MCF 10A (cell line): ENCODE results near the gene SMAD6. TPM values are rescaled to one million over a fixed set of nuclear protein-coding genes. Genes with fewer than 3 reads are reported as not detected.
A peak's percentile ranks its signal among the peaks of the same experiment; 100 is the strongest.

ENCODE experiments used
- BruUV-seq: library from RNA; stranded (reverse); fragments of 400-500 nt; replicated peaks from 2 replicates; lab custom pipeline; 2021; lab: Mats Ljungman, UMichigan
- CTCF ChIA-PET: fragments of 300-600 bp; sonication (Branson Sonifier 250); formaldehyde crosslinking; extraction: SDS; loops from one replicate; lab custom pipeline; 2021; ENCODE audit warnings: antibody characterized with exemption, inconsistent platforms; lab: Yijun Ruan, JAX
- POLR2A ChIA-PET: fragments of 300-600, 350-650 bp; sonication (Branson Sonifier 250); formaldehyde crosslinking; extraction: SDS; loops from one replicate; lab custom pipeline; 2020; ENCODE audit warnings: antibody characterized with exemption, inconsistent platforms; lab: Yijun Ruan, JAX
- DNase-seq: peaks from one replicate; pipeline ENCODE4 v3.0.0-alpha.2; 2018; ENCODE audit not compliant: unreplicated experiment
- H3K27ac Mint-ChIP-seq: one replicate; pipeline ENCODE4 v1.8.0; 2022; ENCODE audit warnings: mild to moderate bottlenecking, low read depth, mixed read lengths; ENCODE audit not compliant: unreplicated experiment
- H3K27me3 Mint-ChIP-seq: one replicate; pipeline ENCODE4 v1.8.0; 2022; ENCODE audit warnings: mixed read lengths; ENCODE audit not compliant: insufficient read depth, unreplicated experiment
- H3K36me3 Mint-ChIP-seq: one replicate; pipeline ENCODE4 v1.8.0; 2022; ENCODE audit warnings: mild to moderate bottlenecking, moderate library complexity, mixed read lengths; ENCODE audit not compliant: insufficient read depth, unreplicated experiment
- H3K4me1 Mint-ChIP-seq: one replicate; pipeline ENCODE4 v1.8.0; 2022; ENCODE audit warnings: mixed read lengths; ENCODE audit not compliant: insufficient read depth, unreplicated experiment
- H3K4me3 Mint-ChIP-seq: one replicate; pipeline ENCODE4 v1.8.0; 2022; ENCODE audit warnings: mild to moderate bottlenecking, moderate library complexity, mixed read lengths; ENCODE audit not compliant: unreplicated experiment
- H3K9me3 Mint-ChIP-seq: one replicate; pipeline ENCODE4 v1.8.0; 2022; ENCODE audit warnings: mixed read lengths; ENCODE audit not compliant: unreplicated experiment
- intact Hi-C: fragments of 100-400 bp; cut with micrococcal nuclease; formaldehyde crosslinking; loops from 2 replicates; pipeline ENCODE4 v1.14.1; 2022
- total RNA-seq: library from RNA; stranded (reverse); gene quantifications from 2 replicates; pipeline ENCODE4 v1.2.3, GENCODE V29; 2022
- TF ChIP-seq, protein P1 (sequence below): fragments of 200-600 bp; IDR thresholded peaks from one replicate; pipeline ENCODE4 v1.8.0; 2022; ENCODE audit warnings: antibody characterized with exemption, mild to moderate bottlenecking; ENCODE audit not compliant: unreplicated experiment

SMAD6 gene
- total RNA-seq, 1 experiment from 2014 or later: not detected

- Mint-ChIP-seq H3K27ac (no peak overlapping the region), H3K27me3 (no peaks in the 10 kb centered on the region), H3K4me3 (no peak overlapping the region), H3K4me1 (peaks cover 10% of the 10 kb centered on the region), H3K9me3 (no peaks in the 10 kb centered on the region), H3K36me3 (no peaks in the 10 kb centered on the region)
- intact Hi-C loops: no loop called here
- TF ChIP-seq, protein P1, sequence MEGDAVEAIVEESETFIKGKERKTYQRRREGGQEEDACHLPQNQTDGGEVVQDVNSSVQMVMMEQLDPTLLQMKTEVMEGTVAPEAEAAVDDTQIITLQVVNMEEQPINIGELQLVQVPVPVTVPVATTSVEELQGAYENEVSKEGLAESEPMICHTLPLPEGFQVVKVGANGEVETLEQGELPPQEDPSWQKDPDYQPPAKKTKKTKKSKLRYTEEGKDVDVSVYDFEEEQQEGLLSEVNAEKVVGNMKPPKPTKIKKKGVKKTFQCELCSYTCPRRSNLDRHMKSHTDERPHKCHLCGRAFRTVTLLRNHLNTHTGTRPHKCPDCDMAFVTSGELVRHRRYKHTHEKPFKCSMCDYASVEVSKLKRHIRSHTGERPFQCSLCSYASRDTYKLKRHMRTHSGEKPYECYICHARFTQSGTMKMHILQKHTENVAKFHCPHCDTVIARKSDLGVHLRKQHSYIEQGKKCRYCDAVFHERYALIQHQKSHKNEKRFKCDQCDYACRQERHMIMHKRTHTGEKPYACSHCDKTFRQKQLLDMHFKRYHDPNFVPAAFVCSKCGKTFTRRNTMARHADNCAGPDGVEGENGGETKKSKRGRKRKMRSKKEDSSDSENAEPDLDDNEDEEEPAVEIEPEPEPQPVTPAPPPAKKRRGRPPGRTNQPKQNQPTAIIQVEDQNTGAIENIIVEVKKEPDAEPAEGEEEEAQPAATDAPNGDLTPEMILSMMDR: no peak
- ChIA-PET POLR2A (no interaction called here), CTCF (interaction anchor here (0.6 kb wide), 2 partner anchors 11 to 1342 kb away, joined by 3 read pairs; no protein-coding TSS in a partner anchor)
- BruUV-seq: no TSS peak
- DNase-seq: peak; percentile 85
These were observed 31.1 kb upstream of the SMAD6 start for GRCh38 chr15:66670762-66671580.

DNA sequence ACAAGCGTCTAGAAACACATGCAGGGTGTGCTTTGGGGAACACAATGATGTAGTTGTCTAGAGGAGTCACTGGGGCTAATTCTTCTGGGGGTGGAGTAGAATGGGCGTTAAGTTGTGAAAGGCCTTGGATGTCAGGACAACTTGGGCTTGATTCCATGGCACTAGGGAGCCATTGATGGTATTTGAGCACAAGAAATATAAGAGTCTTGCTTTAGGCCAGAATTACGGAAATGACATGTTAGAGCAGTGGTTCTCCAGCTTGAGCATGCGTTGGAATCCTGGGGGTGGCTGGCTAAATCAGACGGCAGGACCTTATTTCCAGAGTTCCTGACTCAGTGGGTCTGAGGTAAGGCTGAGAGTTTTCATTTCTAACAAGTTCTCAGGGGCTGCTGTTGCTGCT lies 29.2 kb upstream of the SMAD6 start:
- H3K27ac Mint-ChIP-seq: no peak overlapping the region
- intact Hi-C loops: no loop called here
- CTCF ChIA-PET: interaction anchor here (0.6 to 1.4 kb wide), 3 partner anchors 101 to 466 kb away, joined by 3 to 4 read pairs (median 3); no protein-coding TSS in a partner anchor
- TF ChIP-seq, protein P1: no peak
- POLR2A ChIA-PET: interaction anchor here (0.7 kb wide), 1 partner anchor 22 kb away, joined by 3 read pairs; no protein-coding TSS in a partner anchor
- H3K27me3 Mint-ChIP-seq: no peaks in the 10 kb centered on the region
- no TSS peak for BruUV-seq
- H3K36me3 Mint-ChIP-seq: no peaks in the 10 kb centered on the region
- H3K9me3 Mint-ChIP-seq: no peaks in the 10 kb centered on the region
- peaks cover 10% of the 10 kb centered on the region for H3K4me1 Mint-ChIP-seq
- H3K4me3 Mint-ChIP-seq: no peak overlapping the region
- no peak for DNase-seq

DNA sequence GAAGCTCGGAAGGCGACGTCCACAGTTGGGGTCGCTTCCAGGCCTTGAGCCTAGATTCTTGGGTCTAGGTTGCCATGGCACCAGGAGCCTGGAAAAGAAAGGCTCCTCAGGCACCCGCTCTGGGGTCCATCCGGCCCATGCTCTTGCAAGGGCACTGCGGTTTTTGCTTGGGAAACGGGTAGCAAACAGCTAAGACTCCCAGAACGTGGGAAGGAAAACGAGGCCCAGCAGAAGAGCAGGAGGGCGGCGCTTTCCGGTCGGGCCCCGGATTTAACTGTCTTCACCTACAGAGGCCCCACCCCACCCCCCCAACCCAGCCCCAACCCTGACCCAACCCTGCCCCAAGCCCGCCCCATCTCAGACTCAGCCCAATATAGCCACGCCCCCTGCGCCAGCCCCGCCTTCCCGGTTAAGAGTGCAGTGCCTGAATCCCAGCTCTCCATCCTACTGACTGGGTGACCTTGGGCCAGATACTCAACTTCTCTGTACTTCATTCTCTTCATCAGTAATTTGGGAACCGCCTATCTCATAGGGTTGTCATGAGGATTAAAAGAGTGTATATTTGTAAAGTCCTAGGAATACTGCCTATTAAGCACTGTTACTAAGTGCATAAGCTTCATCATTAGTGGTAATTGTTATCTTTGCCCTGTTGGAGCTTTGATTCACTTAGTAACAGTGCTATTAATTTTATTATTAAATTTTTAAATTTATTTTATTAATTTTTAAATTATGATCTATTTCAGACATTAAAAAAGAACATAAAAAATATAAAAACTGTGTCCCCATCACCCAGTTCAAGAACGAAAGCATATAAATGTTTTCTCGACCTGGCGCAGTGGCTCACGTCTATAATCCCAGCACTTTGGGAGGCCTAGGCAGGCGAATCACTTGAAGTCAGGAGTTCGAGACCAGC lies 28.4 kb upstream of the SMAD6 start:
- Mint-ChIP-seq H3K36me3 (no peaks in the 10 kb centered on the region), H3K27me3 (no peaks in the 10 kb centered on the region), H3K9me3 (no peaks in the 10 kb centered on the region), H3K4me1 (peaks cover 10% of the 10 kb centered on the region), H3K4me3 (no peak overlapping the region), H3K27ac (no peak overlapping the region)
- BruUV-seq: no TSS peak
- ChIA-PET CTCF (interaction anchor here (0.6 to 1.4 kb wide), 5 partner anchors 10 to 286 kb away, joined by 3 to 4 read pairs (median 3); no protein-coding TSS in a partner anchor), POLR2A (no interaction called here)
- DNase-seq: peak; percentile 20
- TF ChIP-seq, protein P1: no peak
- intact Hi-C loops: no loop called here
